Cardiac septum (tissue), 1 donor: ENCODE results near the gene AGAP1. TPM values are rescaled to one million over a fixed set of nuclear protein-coding genes. Genes with fewer than 3 reads are reported as not detected.
A peak's percentile ranks its signal among the peaks of the same experiment; 100 is the strongest.

ENCODE experiments used
- DNase-seq: peaks from one replicate; pipeline ENCODE4 v3.0.0-alpha.2; 2020; ENCODE audit warnings: low spot score
- intact Hi-C: fragments of 100-400 bp; cut with DNase I; formaldehyde crosslinking; loops from one replicate; pipeline ENCODE4 v1.14.0; 2022
- total RNA-seq: library from RNA; stranded (reverse); fragmentation: NEBNext Ultra II Directional; extraction: Animal tissue kit (Norgen Biotek cat#: 25700); gene quantifications from one replicate; pipeline ENCODE4 v1.2.1, GENCODE V29; 2021
- donor health status: DM: no; HTN: no; CAD: no.

AGAP1 gene
- total RNA-seq, 1 donor from 2014 or later = 18.7 TPM

GRCh38 chr2:235960716-235961640 is 467.1 kb downstream of the AGAP1 start:
- peak; percentile 55 for DNase-seq
- intact Hi-C loops = no loop called here

GRCh38 chr2:235961711-235962110 is 467.9 kb downstream of the AGAP1 start:
- intact Hi-C loops = no loop called here
- no peak for DNase-seq

GRCh38 chr2:235963853-235964577 is 470.2 kb downstream of the AGAP1 start:
- intact Hi-C loops = no loop called here
- peak; percentile 56 for DNase-seq

GRCh38 chr2:235964787-235965390 is 471.0 kb downstream of the AGAP1 start:
- intact Hi-C loops = no loop called here
- DNase-seq = peak; percentile 56

- no peak for DNase-seq
- intact Hi-C loops = no loop called here
Measured at GRCh38 chr2:235966396-235966795, 472.6 kb downstream of the AGAP1 start.

GRCh38 chr2:235966932-235967757 is 473.3 kb downstream of the AGAP1 start:
- intact Hi-C loops = no loop called here
- DNase-seq = no peak

GRCh38 chr2:235968155-235968554 is 474.3 kb downstream of the AGAP1 start:
- DNase-seq = no peak
- intact Hi-C loops = no loop called here

- intact Hi-C loops = no loop called here
Measured at GRCh38 chr2:235968616-235969324, 474.9 kb downstream of the AGAP1 start.

GRCh38 chr2:235970204-235971040 is 476.6 kb downstream of the AGAP1 start:
- intact Hi-C loops = no loop called here
- DNase-seq = peak; percentile 67

More at GRCh38 chr2:235968616-235969324, 474.9 kb downstream of the AGAP1 start:
- peak; percentile 47 for DNase-seq

- DNase-seq = no peak
- intact Hi-C loops = no loop called here
Measured at GRCh38 chr2:235976516-235976915, 482.7 kb downstream of the AGAP1 start.

- DNase-seq = no peak
- intact Hi-C loops = no loop called here
Measured at GRCh38 chr2:235976956-235977355, 483.1 kb downstream of the AGAP1 start.

- intact Hi-C loops = no loop called here
- no peak for DNase-seq
Measured at GRCh38 chr2:235977445-235977844, 483.6 kb downstream of the AGAP1 start.

GRCh38 chr2:235978022-235978421 is 484.2 kb downstream of the AGAP1 start:
- intact Hi-C loops = no loop called here
- no peak for DNase-seq

- no peak for DNase-seq
- intact Hi-C loops = no loop called here
Measured at GRCh38 chr2:235979037-235979436, 485.2 kb downstream of the AGAP1 start.

GRCh38 chr2:235979753-235980435 is 486.1 kb downstream of the AGAP1 start:
- no peak for DNase-seq
- intact Hi-C loops = no loop called here

- intact Hi-C loops = no loop called here
- DNase-seq = no peak
Measured at GRCh38 chr2:235981631-235982030, 487.8 kb downstream of the AGAP1 start.

GRCh38 chr2:235983016-235983415 is 489.2 kb downstream of the AGAP1 start:
- DNase-seq = no peak
- intact Hi-C loops = no loop called here
